ENCODE results near the gene CYTH3. TPM values are rescaled to one million over a fixed set of nuclear protein-coding genes. Genes with fewer than 3 reads are reported as not detected.

Gene CYTH3
- 9.7 and 11.9 TPM in 2 replicates for total RNA-seq (2021; fragmentation: NEBNext Ultra II Directional; extraction: Animal tissue kit (Norgen Biotek cat#: 25700))
- polyA plus RNA-seq (2011; rRNA removed), result 10.3 and 15.4 TPM in 2 replicates
- polyA plus RNA-seq (2011; cell fraction: cytosol; rRNA removed), result 9.3 TPM
- 24.2 TPM for polyA plus RNA-seq (2011; cell fraction: nucleus; rRNA removed)
- 7.1 to 10.0 TPM (median 9.3 TPM) in 4 replicates for polyA plus RNA-seq (2012, experiment 1 of 2)
- polyA plus RNA-seq (2012, experiment 2 of 2), result 3.8 TPM
- 8.0 TPM for polyA plus RNA-seq (2013, experiment 1 of 2)
- polyA plus RNA-seq (2013, experiment 2 of 2), result 9.2 TPM
- 5.1 and 10.3 TPM in 2 replicates for polyA minus RNA-seq (2011; rRNA and poly(A)+ RNA removed)
- polyA minus RNA-seq (2011; cell fraction: cytosol; rRNA and poly(A)+ RNA removed), result 9.4 TPM
- polyA minus RNA-seq (2011; cell fraction: nucleus; rRNA and poly(A)+ RNA removed), result 11.6 TPM
- long read RNA-seq, experiment 1, full-length matches to known transcripts, result 2 of 16 reads
- long read RNA-seq, experiment 1, partial matches to known transcripts, result 1 of 16 reads
- long read RNA-seq, experiment 1, other reads (novel, unspliced or antisense), result 13 of 16 reads
- long read RNA-seq, experiment 2, partial matches to known transcripts, result 0 of 1 reads
- long read RNA-seq, experiment 2, other reads (novel, unspliced or antisense), result 1 of 1 reads

- no peak for FAIRE-seq
- peak; percentile 47 to 93 for DNase-seq (ENCODE audit: low read depth in 1 of 2, low spot score in 2 of 2)
- Histone ChIP-seq H2BK20ac (ENCODE audit: low read length) (no peak within 1 kb of the TSS), H4K5ac (ENCODE audit: insufficient read length, low read depth, low read length) (no peak within 1 kb of the TSS), H3K27ac (ENCODE audit: low read depth, low read length) (no peak within 1 kb of the TSS), H3K14ac (ENCODE audit: insufficient read length) (no peak within 1 kb of the TSS), H4K20me1 (replicated peaks in 1 of 2; ENCODE audit: control insufficient read depth in 1 of 2, insufficient read depth in 2 of 2, low read length in 2 of 2) (peaks cover 4 to 12% of the 10 kb centered on the region in 2 experiments), H4K8ac (ENCODE audit: extremely low read depth, insufficient read depth, low read length) (peak within 1 kb of the TSS; percentile 96), H3K18ac (ENCODE audit: extremely low read depth, low read length) (peak within 1 kb of the TSS; percentile 52; the same call in 1 of the 2 replicates), H2BK15ac (ENCODE audit: low read length) (no peak within 1 kb of the TSS), H4K91ac (replicated peaks; ENCODE audit: insufficient read length, low read length) (peak within 1 kb of the TSS; percentile 68), H3K9me3 (ENCODE audit: insufficient read depth in 2 of 2, low read depth in 1 of 2, low read length in 1 of 2) (no peaks in the 10 kb centered on the region), H2BK5ac (ENCODE audit: low read depth, low read length) (peak within 1 kb of the TSS; percentile 68; the same call in 1 of the 2 replicates), H3K23ac (ENCODE audit: insufficient read length) (no peak within 1 kb of the TSS), H2BK12ac (ENCODE audit: low read depth, low read length) (no peak within 1 kb of the TSS), H3K9ac (replicated peaks in 1 of 4; ENCODE audit: extremely low read depth in 1 of 4, low read depth in 3 of 4, low read length in 3 of 4) (peak within 1 kb of the TSS; percentile 16 to 54 (median 32); a peak in 6 of 7 replicates), H2AK5ac (ENCODE audit: low read depth, low read length) (no peak within 1 kb of the TSS), H3K56ac (replicated peaks; ENCODE audit: insufficient read length, low read depth, low read length) (peak within 1 kb of the TSS; percentile 54), H2AFZ (ENCODE audit: low read length) (peak within 1 kb of the TSS; percentile 92; the same call in 1 of the 2 replicates), H3K23me2 (ENCODE audit: low read depth, low read length) (peaks cover 14% of the 10 kb centered on the region; the same call in 1 of the 2 replicates), H3K4me3 (ENCODE audit: extremely low read depth in 1 of 4, insufficient read depth in 2 of 4, low read depth in 3 of 4, low read length in 4 of 4) (peak within 1 kb of the TSS; percentile 51 to 80 (median 77)), H2BK120ac (replicated peaks; ENCODE audit: low read depth, low read length) (no peak within 1 kb of the TSS), H3K4ac (replicated peaks; ENCODE audit: insufficient read length, low read depth, low read length) (no peak within 1 kb of the TSS), H3K4me1 (replicated peaks in 1 of 4; ENCODE audit: control insufficient read depth in 3 of 4, insufficient read depth in 4 of 4, low read length in 3 of 4) (peaks cover 3 to 13% (median 9%) of the 10 kb centered on the region in 4 experiments; a peak in 5 of 7 replicates), H3K27me3 (replicated peaks in 1 of 4; ENCODE audit: control insufficient read depth in 3 of 4, extremely low read depth in 1 of 4, insufficient read depth in 3 of 4, low read length in 3 of 4) (peaks cover 0 to 9% (median 6%) of the 10 kb centered on the region in 4 experiments; a peak in 4 of 7 replicates), H3K36me3 (ENCODE audit: control insufficient read depth in 2 of 4, insufficient read depth in 4 of 4, low read length in 3 of 4) (no peaks in the 10 kb centered on the region), H3K4me2 (ENCODE audit: insufficient read depth in 1 of 2, low read depth in 2 of 2, low read length in 2 of 2) (peak within 1 kb of the TSS; percentile 96 to 100), H3K79me1 (ENCODE audit: low read depth, low read length) (peaks cover 5% of the 10 kb centered on the region; the same call in 1 of the 2 replicates), H3K79me2 (ENCODE audit: control insufficient read depth in 1 of 2, insufficient read depth in 2 of 2, low read length in 2 of 2) (peaks cover 0 to 24% of the 10 kb centered on the region in 2 experiments; a peak in 1 of 4 replicates)
- 15% methylated on average over 36 of the region's 67 CpGs; no CpG with 5 or more reads in 1 of the 2 experiments for WGBS, 2 experiments (ENCODE audit: extremely low coverage in 1 of 2, insufficient coverage in 1 of 2, insufficient read length in 1 of 2, insufficient replicate concordance in 2 of 2, low coverage in 1 of 2, low lambda C conversion rate in 2 of 2, missing lambda C conversion rate in 1 of 2)
- ChIA-PET POLR2A (ENCODE audit: partially characterized antibody) (no interaction called here), CTCF (ENCODE audit: partially characterized antibody) (interaction anchor here (1.0 to 1.3 kb wide), 4 partner anchors 14 to 108 kb away, joined by 3 to 6 read pairs (median 3); no protein-coding TSS in a partner anchor)
- TF ChIP-seq POLR2AphosphoS5 (IDR thresholded peaks at IDR 0.05; ENCODE audit: low read depth, low read length) (0 out of 2 replicates have a peak, but pooled peaks have one; percentile 40), GABPA (IDR thresholded peaks at IDR 0.05; ENCODE audit: borderline replicate concordance, insufficient read depth, low read length) (no peak), E2F6 (IDR thresholded peaks at IDR 0.05) (peak; percentile 38; the same call in 1 of the 2 replicates), CBX5 (IDR thresholded peaks at IDR 0.05; ENCODE audit: low read depth, low read length) (no peak), PHF8 (conservative IDR thresholded peaks at IDR 0.05; ENCODE audit: low read depth, low read length) (peak; percentile 55; the same call in 1 of the 2 replicates), ATF3 (IDR thresholded peaks at IDR 0.05; ENCODE audit: insufficient read depth, low read depth, low read length) (peak; percentile 72; the same call in 1 of the 2 replicates)
These were observed at the start of gene CYTH3 for GRCh38 chr7:6272481-6273323. Gene CYTH3, minus strand, starts transcription at chr7:6272624. Its CDS starts 117 bp downstream, at chr7:6272507.

Data from H1 (cell line).